SK-N-SH (cell line): ENCODE results near the gene STPG2. TPM values are rescaled to one million over a fixed set of nuclear protein-coding genes. Genes with fewer than 3 reads are reported as not detected.

Source experiments
- CTCF ChIA-PET: fragments of 300-600, 350-600 bp; formaldehyde crosslinking; extraction: SDS; loops from one replicate; lab custom pipeline; 2021; lab: Yijun Ruan, JAX
- POLR2A ChIA-PET: fragments of 350-600 bp; sonication (Branson Sonifier 250); formaldehyde crosslinking; extraction: SDS; loops from one replicate; lab custom pipeline; 2020; ENCODE audit warnings: antibody characterized with exemption, inconsistent platforms; lab: Yijun Ruan, JAX
- DNase-seq: peaks from one replicate; pipeline ENCODE4 v3.0.0; 2012
- H2AFZ ChIP-seq: fragments of 200-600 bp; sonication (generic); 2 replicates; pipeline ENCODE4 v1.8.1; 2016; ENCODE audit warnings: antibody characterized with exemption, mild to moderate bottlenecking, low read depth
- H3F3A ChIP-seq: fragments of 200-600 bp; sonication (generic); replicated peaks from 2 replicates; pipeline ENCODE3; 2016; ENCODE audit warnings: antibody characterized with exemption, mild to moderate bottlenecking; ENCODE audit not compliant: insufficient read depth
- H3K27ac ChIP-seq, 2 experiments: fragments of 200-500 bp in 1 of 2; fragments of 200-600 bp in 1 of 2; sonication (Bioruptor generic) in 1 of 2; sonication (generic), shearing (Covaris generic) in 1 of 2; 2 replicates each; pipeline versions ENCODE4 v1.5.1 to v1.6.1; 2014 to 2016; ENCODE audit warnings: low read depth in 2 of 2, inconsistent platforms in 1 of 2, low read length in 1 of 2, mild to moderate bottlenecking in 1 of 2, mixed read lengths in 1 of 2
- H3K27me3 ChIP-seq: fragments of 200-600 bp; sonication (generic), shearing (Covaris generic); 2 replicates; pipeline ENCODE4 v1.6.1; 2016; ENCODE audit warnings: mixed run types; ENCODE audit not compliant: insufficient read depth
- H3K36me3 ChIP-seq, 2 experiments: fragments of 200-500 bp in 1 of 2; fragments of 200-600 bp in 1 of 2; sonication (Bioruptor generic) in 1 of 2; sonication (generic) in 1 of 2; replicated peaks in 1 of 2; 2 replicates each; pipeline versions ENCODE3 to v1.5.1; 2014 to 2016; ENCODE audit warnings: low read length in 1 of 2, mild to moderate bottlenecking in 1 of 2; ENCODE audit not compliant: insufficient read depth in 2 of 2, control insufficient read depth in 1 of 2
- H3K4me1 ChIP-seq, 2 experiments: fragments of 200-500 bp in 1 of 2; fragments of 200-600 bp in 1 of 2; sonication (Bioruptor generic) in 1 of 2; sonication (generic), shearing (Covaris generic) in 1 of 2; 2 replicates each; pipeline versions ENCODE4 v1.5.1 to v1.6.1; 2014 to 2016; ENCODE audit warnings: low read depth in 1 of 2, low read length in 1 of 2, mixed run types in 1 of 2; ENCODE audit not compliant: insufficient read depth in 2 of 2, control insufficient read depth in 1 of 2
- H3K4me2 ChIP-seq: fragments of 200-600 bp; sonication (generic), shearing (Covaris generic); 2 replicates; pipeline ENCODE4 v1.6.1; 2017; ENCODE audit warnings: mixed run types
- H3K4me3 ChIP-seq, 2 experiments: fragments of 200-500 bp in 1 of 2; fragments of 200-600 bp in 1 of 2; sonication (Bioruptor generic) in 1 of 2; sonication (generic), shearing (Covaris generic) in 1 of 2; 2 replicates each; pipeline versions ENCODE4 v1.5.1 to v1.8.1; 2014 to 2016; ENCODE audit warnings: low read depth in 2 of 2, inconsistent platforms in 1 of 2, low read length in 1 of 2, mild to moderate bottlenecking in 1 of 2, mixed read lengths in 1 of 2, moderate library complexity in 1 of 2
- H3K79me2 ChIP-seq: fragments of 200-600 bp; sonication (generic); 2 replicates; pipeline ENCODE4 v1.8.1; 2017; ENCODE audit warnings: mild to moderate bottlenecking; ENCODE audit not compliant: insufficient read depth
- H3K9ac ChIP-seq: fragments of 200-600 bp; sonication (generic); 2 replicates; pipeline ENCODE4 v1.6.1; 2017; ENCODE audit warnings: mixed run types
- H3K9me2 ChIP-seq: fragments of 200-600 bp; sonication (generic); 2 replicates; pipeline ENCODE4 v1.6.1; 2017; ENCODE audit warnings: mixed run types
- H3K9me3 ChIP-seq: fragments of 200-600 bp; sonication (generic); 2 replicates; pipeline ENCODE4 v1.6.1; 2017; ENCODE audit warnings: mixed run types, mild to moderate bottlenecking, moderate library complexity
- H4K20me1 ChIP-seq: fragments of 200-600 bp; sonication (generic); 2 replicates; pipeline ENCODE4 v1.6.1; 2017; ENCODE audit warnings: mild to moderate bottlenecking, mixed run types; ENCODE audit not compliant: insufficient read depth
- CTCF ChIP-seq: fragments of 200-600 bp; sonication (generic); IDR thresholded peaks from 2 replicates; pipeline ENCODE4 v1.6.1; 2017; ENCODE audit warnings: antibody characterized with exemption, mild to moderate bottlenecking, moderate library complexity
- FOSL2 ChIP-seq: IDR thresholded peaks from 2 replicates; pipeline ENCODE4 v1.4.0; 2012; ENCODE audit warnings: low read depth, mild to moderate bottlenecking, moderate library complexity, borderline replicate concordance
- FOXJ3 ChIP-seq: sonication (generic); formaldehyde crosslinking; IDR thresholded peaks from 2 replicates; pipeline ENCODE4 v1.5.1; 2020; ENCODE audit warnings: mild to moderate bottlenecking, missing genetic modification reagents
- FOXM1 ChIP-seq: IDR thresholded peaks from 2 replicates; pipeline ENCODE4 v1.4.0; 2012; ENCODE audit warnings: low read depth, mild to moderate bottlenecking
- GATA2 ChIP-seq: sonication (generic); formaldehyde crosslinking; IDR thresholded peaks from 2 replicates; pipeline ENCODE4 v1.5.0; 2020; ENCODE audit warnings: mild to moderate bottlenecking, missing genetic modification reagents
- JUND ChIP-seq: IDR thresholded peaks from 2 replicates; pipeline ENCODE4 v1.4.0; 2012
- MEF2A ChIP-seq: IDR thresholded peaks from 2 replicates; pipeline ENCODE4 v1.4.0; 2012; ENCODE audit warnings: low read depth, borderline replicate concordance
- MXI1 ChIP-seq: IDR thresholded peaks from 2 replicates; pipeline ENCODE4 v1.6.1; 2012; ENCODE audit warnings: mild to moderate bottlenecking, low read depth, low read length, improper control_type of control experiment
- NRF1 ChIP-seq: IDR thresholded peaks from 2 replicates; pipeline ENCODE4 v1.6.1; 2012; ENCODE audit warnings: low read depth, mild to moderate bottlenecking, low read length
- PBX3 ChIP-seq: IDR thresholded peaks from 2 replicates; pipeline ENCODE4; 2012
- REST ChIP-seq: IDR thresholded peaks from 2 replicates; pipeline ENCODE4 v1.6.1; 2012; ENCODE audit warnings: mild to moderate bottlenecking, low read depth, low read length, moderate library complexity
- RFX5 ChIP-seq: IDR thresholded peaks from 2 replicates; pipeline ENCODE4 v1.6.1; 2012; ENCODE audit warnings: mild to moderate bottlenecking, improper control_type of control experiment, low read length
- USF2 ChIP-seq: fragments of 150-350 bp; IDR thresholded peaks from 2 replicates; pipeline ENCODE4 v1.6.1; 2017; ENCODE audit warnings: antibody characterized with exemption, low read length, low read depth, borderline replicate concordance
- ZBTB33 ChIP-seq: IDR thresholded peaks from 2 replicates; pipeline ENCODE4 v1.4.0; 2012; ENCODE audit warnings: low read depth, borderline replicate concordance
- WGBS: methylation state at CpG from one replicate; pipeline ENCODE4 v1.1.6; 2017; ENCODE audit warnings: low lambda C conversion rate; 5-methylcytosine and 5-hydroxymethylcytosine counted together
- polyA plus RNA-seq, 3 experiments: library from polyadenylated mRNA; depleted of rRNA; stranded (reverse); fragments of >200 nt; gene quantifications; 2 replicates each; pipeline ENCODE4 v1.2.3, GENCODE V29; 2012

STPG2 gene
- polyA plus RNA-seq, 1 of the 3 experiments (the other 2 are of a cell fraction) = not detected

GRCh38 chr4:98110214-98110613, 33.1 kb downstream of the STPG2 start:
- H2AFZ ChIP-seq = no peak overlapping the region
- no peak overlapping the region for H3K4me2 ChIP-seq
- H3K9me2 ChIP-seq = no peaks in the 10 kb centered on the region
- no peaks in the 10 kb centered on the region for H3K36me3 ChIP-seq
- H3K79me2 ChIP-seq = no peaks in the 10 kb centered on the region
- no peak for DNase-seq
- POLR2A ChIA-PET = no interaction called here
- H3K27me3 ChIP-seq = no peaks in the 10 kb centered on the region; the same call in 1 of the 2 replicates
- no peaks in the 10 kb centered on the region for H3K9me3 ChIP-seq
- H4K20me1 ChIP-seq = no peaks in the 10 kb centered on the region
- no peak overlapping the region for H3K27ac ChIP-seq
- WGBS = 25% methylated on average over 5 of the region's 5 CpGs
- CTCF ChIA-PET = interaction anchor here (1.0 kb wide), 1 partner anchor 30 kb away, joined by 3 read pairs; no protein-coding TSS in a partner anchor
- peaks cover 0 to 4% of the 10 kb centered on the region in 2 experiments; a peak in 1 of 4 replicates for H3K4me1 ChIP-seq
- no peak overlapping the region for H3K4me3 ChIP-seq
- no peak for TF ChIP-seq MXI1
- TF ChIP-seq ZBTB33 = no peak
- TF ChIP-seq MEF2A = no peak
- no peak for TF ChIP-seq RFX5
- no peak for TF ChIP-seq GATA2
- TF ChIP-seq FOXM1 = no peak
- TF ChIP-seq NRF1 = no peak
- no peak for TF ChIP-seq JUND
- TF ChIP-seq FOSL2 = no peak
- no peak for TF ChIP-seq CTCF
- TF ChIP-seq USF2 = no peak
- TF ChIP-seq, all 33 proteins: peak for 0
- Histone ChIP-seq H3F3A (no peaks in the 10 kb centered on the region), H3K9ac (no peak overlapping the region)

- POLR2A ChIA-PET = no interaction called here
- 4% methylated on average over 1 of the region's 1 CpG for WGBS
- H3K4me3 ChIP-seq = no peak overlapping the region
- H3K4me2 ChIP-seq = no peak overlapping the region
- no peak overlapping the region for H3K9ac ChIP-seq
- no peaks in the 10 kb centered on the region for H3K4me1 ChIP-seq
- DNase-seq = no peak
- CTCF ChIA-PET = no interaction called here
- no peak overlapping the region for H3K27ac ChIP-seq
- H4K20me1 ChIP-seq = no peaks in the 10 kb centered on the region
- no peaks in the 10 kb centered on the region for H3K9me2 ChIP-seq
- no peaks in the 10 kb centered on the region; the same call in 1 of the 2 replicates for H3K27me3 ChIP-seq
- no peaks in the 10 kb centered on the region for H3F3A ChIP-seq
- TF ChIP-seq NRF1 (no peak), PBX3 (no peak), USF2 (no peak), FOXJ3 (CRISPR knock-in tag) (no peak), REST (no peak)
- TF ChIP-seq, all 33 proteins: peak for 0
- H3K9me3 ChIP-seq = no peaks in the 10 kb centered on the region
- no peaks in the 10 kb centered on the region for H3K79me2 ChIP-seq
- no peaks in the 10 kb centered on the region for H3K36me3 ChIP-seq
- no peak overlapping the region for H2AFZ ChIP-seq
These were observed 40.6 kb downstream of the STPG2 start for GRCh38 chr4:98102660-98103059.
